ENCODE data around the gene GPC3.

The GPC3 gene

GRCh38 chrX:133810925-133811324 is 174.5 kb downstream of the GPC3 start:
- TF ChIP-seq CTCF (IDR thresholded peaks at IDR 0.05; ENCODE audit: low read depth, low read length, poor library complexity, severe bottlenecking): no peak
- no peak for TF ChIP-seq EZH2phosphoT487 (IDR thresholded peaks at IDR 0.05; ENCODE audit: borderline replicate concordance, low read length)
- H3K27me3 ChIP-seq (ENCODE audit: control insufficient read depth, low read length): no peaks in the 10 kb centered on the region

GRCh38 chrX:133804072-133804471 is 181.3 kb downstream of the GPC3 start:
- no peaks in the 10 kb centered on the region for H3K27me3 ChIP-seq (ENCODE audit: control insufficient read depth, low read length)
- TF ChIP-seq CTCF (IDR thresholded peaks at IDR 0.05; ENCODE audit: low read depth, low read length, poor library complexity, severe bottlenecking) (no peak), EZH2phosphoT487 (IDR thresholded peaks at IDR 0.05; ENCODE audit: borderline replicate concordance, low read length) (no peak)
- H4K20me1 ChIP-seq (ENCODE audit: control insufficient read depth, insufficient read depth, low read depth, low read length): no peaks in the 10 kb centered on the region
- H3K79me2 ChIP-seq (ENCODE audit: control insufficient read depth, low read length): no peaks in the 10 kb centered on the region
- H3F3A ChIP-seq (ENCODE audit: control insufficient read depth, insufficient read depth): no peaks in the 10 kb centered on the region
- H3K4me1 ChIP-seq (ENCODE audit: control insufficient read depth, low read length): no peaks in the 10 kb centered on the region
- H3K4me2 ChIP-seq (ENCODE audit: low read length): no peak overlapping the region
- no peaks in the 10 kb centered on the region for H3K9me3 ChIP-seq (ENCODE audit: control insufficient read depth, insufficient read depth, low read length)
- H3K36me3 ChIP-seq (ENCODE audit: control insufficient read depth, low read length): no peaks in the 10 kb centered on the region
- H3K27ac ChIP-seq (ENCODE audit: low read depth, low read length): no peak overlapping the region
- H3K4me3 ChIP-seq (ENCODE audit: low read length): no peak overlapping the region
- no peaks in the 10 kb centered on the region for H3K9me2 ChIP-seq (replicated peaks; ENCODE audit: control insufficient read depth, low read length)

More at GRCh38 chrX:133810925-133811324, 174.5 kb downstream of the GPC3 start:
- Histone ChIP-seq H3K4me2 (ENCODE audit: low read length) (no peak overlapping the region), H3K9me2 (replicated peaks; ENCODE audit: control insufficient read depth, low read length) (no peaks in the 10 kb centered on the region), H4K20me1 (ENCODE audit: control insufficient read depth, insufficient read depth, low read depth, low read length) (no peaks in the 10 kb centered on the region), H3F3A (ENCODE audit: control insufficient read depth, insufficient read depth) (no peaks in the 10 kb centered on the region), H3K27ac (ENCODE audit: low read depth, low read length) (no peak overlapping the region), H3K9me3 (ENCODE audit: control insufficient read depth, insufficient read depth, low read length) (no peaks in the 10 kb centered on the region), H3K79me2 (ENCODE audit: control insufficient read depth, low read length) (no peaks in the 10 kb centered on the region), H3K4me3 (ENCODE audit: low read length) (no peak overlapping the region), H3K36me3 (ENCODE audit: control insufficient read depth, low read length) (no peaks in the 10 kb centered on the region), H3K4me1 (ENCODE audit: control insufficient read depth, low read length) (no peaks in the 10 kb centered on the region)

GRCh38 chrX:133796282-133796681 is 189.1 kb downstream of the GPC3 start:
- Histone ChIP-seq H3K36me3 (ENCODE audit: control insufficient read depth, low read length) (no peaks in the 10 kb centered on the region), H3K9me3 (ENCODE audit: control insufficient read depth, insufficient read depth, low read length) (no peaks in the 10 kb centered on the region), H3K4me3 (ENCODE audit: low read length) (no peak overlapping the region), H3F3A (ENCODE audit: control insufficient read depth, insufficient read depth) (no peaks in the 10 kb centered on the region), H3K79me2 (ENCODE audit: control insufficient read depth, low read length) (no peaks in the 10 kb centered on the region), H3K27ac (ENCODE audit: low read depth, low read length) (no peak overlapping the region), H4K20me1 (ENCODE audit: control insufficient read depth, insufficient read depth, low read depth, low read length) (no peaks in the 10 kb centered on the region), H3K4me1 (ENCODE audit: control insufficient read depth, low read length) (no peaks in the 10 kb centered on the region), H3K9me2 (replicated peaks; ENCODE audit: control insufficient read depth, low read length) (no peaks in the 10 kb centered on the region), H3K27me3 (ENCODE audit: control insufficient read depth, low read length) (no peaks in the 10 kb centered on the region), H3K4me2 (ENCODE audit: low read length) (no peak overlapping the region)
- no peak for TF ChIP-seq CTCF (IDR thresholded peaks at IDR 0.05; ENCODE audit: low read depth, low read length, poor library complexity, severe bottlenecking)
- no peak for TF ChIP-seq EZH2phosphoT487 (IDR thresholded peaks at IDR 0.05; ENCODE audit: borderline replicate concordance, low read length)

GRCh38 chrX:133794126-133794525 is 191.3 kb downstream of the GPC3 start:
- H3K9me2 ChIP-seq (replicated peaks; ENCODE audit: control insufficient read depth, low read length): no peaks in the 10 kb centered on the region
- no peaks in the 10 kb centered on the region for H4K20me1 ChIP-seq (ENCODE audit: control insufficient read depth, insufficient read depth, low read depth, low read length)
- no peaks in the 10 kb centered on the region for H3F3A ChIP-seq (ENCODE audit: control insufficient read depth, insufficient read depth)
- no peaks in the 10 kb centered on the region for H3K36me3 ChIP-seq (ENCODE audit: control insufficient read depth, low read length)
- TF ChIP-seq CTCF (IDR thresholded peaks at IDR 0.05; ENCODE audit: low read depth, low read length, poor library complexity, severe bottlenecking) (no peak), EZH2phosphoT487 (IDR thresholded peaks at IDR 0.05; ENCODE audit: borderline replicate concordance, low read length) (no peak)
- H3K9me3 ChIP-seq (ENCODE audit: control insufficient read depth, insufficient read depth, low read length): no peaks in the 10 kb centered on the region
- H3K4me3 ChIP-seq (ENCODE audit: low read length): no peak overlapping the region
- no peak overlapping the region for H3K4me2 ChIP-seq (ENCODE audit: low read length)
- H3K27ac ChIP-seq (ENCODE audit: low read depth, low read length): no peak overlapping the region
- no peaks in the 10 kb centered on the region for H3K27me3 ChIP-seq (ENCODE audit: control insufficient read depth, low read length)
- no peaks in the 10 kb centered on the region for H3K4me1 ChIP-seq (ENCODE audit: control insufficient read depth, low read length)
- H3K79me2 ChIP-seq (ENCODE audit: control insufficient read depth, low read length): no peaks in the 10 kb centered on the region

Measured in DOHH2 (cell line).